Activated CD8-positive, alpha-beta memory T cell treated with anti-CD3 and anti-CD28 coated beads for 36 hours (primary cell): ENCODE measurements around the gene TEAD1. TPM values are rescaled to one million over a fixed set of nuclear protein-coding genes. Genes with fewer than 3 reads are reported as not detected.

ENCODE experiments used
- CTCF ChIA-PET: fragments of 350-600 bp; sonication (Branson Sonifier 250); formaldehyde crosslinking; loops from one replicate; lab custom pipeline; 2021; ENCODE audit warnings: antibody characterized with exemption; lab: Charles Lee
- POLR2A ChIA-PET: fragments of 350-600 bp; sonication (Branson Sonifier 250); formaldehyde crosslinking; loops from one replicate; lab custom pipeline; 2021; ENCODE audit warnings: antibody characterized with exemption; lab: Charles Lee
- total RNA-seq, 2 experiments: library from RNA; stranded (reverse); gene quantifications; one replicate each; pipeline ENCODE4 v1.2.3, GENCODE V29; 2021

Gene TEAD1
- total RNA-seq, result under 1 TPM; 0.46 to 0.59 TPM

- POLR2A ChIA-PET, result no interaction called here
- CTCF ChIA-PET, result no interaction called here
Measured at GRCh38 chr11:12673924-12674570, at the start of gene TEAD1. Gene TEAD1 (plus strand): TSS chr11:12674421.

- ChIA-PET CTCF (no interaction called here), POLR2A (no interaction called here)
Measured at GRCh38 chr11:12624595-12624994, 49.6 kb upstream of the TEAD1 start.

- ChIA-PET POLR2A (no interaction called here), CTCF (no interaction called here)
Measured at GRCh38 chr11:12625438-12626071, 48.7 kb upstream of the TEAD1 start.

GRCh38 chr11:12626616-12627015 is 47.6 kb upstream of the TEAD1 start:
- POLR2A ChIA-PET, result no interaction called here
- CTCF ChIA-PET, result no interaction called here

GRCh38 chr11:12628314-12628713 is 45.9 kb upstream of the TEAD1 start:
- ChIA-PET POLR2A (no interaction called here), CTCF (no interaction called here)

- POLR2A ChIA-PET, result no interaction called here
- CTCF ChIA-PET, result no interaction called here
Measured at GRCh38 chr11:12629601-12630313, 44.5 kb upstream of the TEAD1 start.

GRCh38 chr11:12631651-12632050 is 42.6 kb upstream of the TEAD1 start:
- CTCF ChIA-PET, result no interaction called here
- POLR2A ChIA-PET, result no interaction called here

- CTCF ChIA-PET, result no interaction called here
Measured at GRCh38 chr11:12634329-12634728, 39.9 kb upstream of the TEAD1 start.

GRCh38 chr11:12636871-12637410 is 37.3 kb upstream of the TEAD1 start:
- ChIA-PET POLR2A (no interaction called here), CTCF (interaction anchor here (0.7 kb wide), 1 partner anchor 243 kb away, joined by 5 read pairs; no protein-coding TSS in a partner anchor)

More at GRCh38 chr11:12634329-12634728, 39.9 kb upstream of the TEAD1 start:
- POLR2A ChIA-PET, result no interaction called here

- CTCF ChIA-PET, result interaction anchor here (0.6 kb wide), 1 partner anchor 40 kb away, joined by 3 read pairs; no protein-coding TSS in a partner anchor
- POLR2A ChIA-PET, result no interaction called here
Measured at GRCh38 chr11:12639388-12639787, 34.8 kb upstream of the TEAD1 start.

- POLR2A ChIA-PET, result no interaction called here
- CTCF ChIA-PET, result no interaction called here
Measured at GRCh38 chr11:12640355-12640754, 33.9 kb upstream of the TEAD1 start.

- CTCF ChIA-PET, result no interaction called here
- POLR2A ChIA-PET, result no interaction called here
Measured at GRCh38 chr11:12640926-12641849, 33.0 kb upstream of the TEAD1 start.

GRCh38 chr11:12642040-12642439 is 32.2 kb upstream of the TEAD1 start:
- ChIA-PET CTCF (no interaction called here), POLR2A (no interaction called here)

- ChIA-PET CTCF (no interaction called here), POLR2A (no interaction called here)
Measured at GRCh38 chr11:12642806-12643428, 31.3 kb upstream of the TEAD1 start.

GRCh38 chr11:12646478-12646877 is 27.7 kb upstream of the TEAD1 start:
- ChIA-PET POLR2A (no interaction called here), CTCF (no interaction called here)

GRCh38 chr11:12653729-12654128 is 20.5 kb upstream of the TEAD1 start:
- ChIA-PET CTCF (no interaction called here), POLR2A (no interaction called here)

- CTCF ChIA-PET, result no interaction called here
Measured at GRCh38 chr11:12655842-12656241, 18.4 kb upstream of the TEAD1 start.

GRCh38 chr11:12657336-12657735 is 16.9 kb upstream of the TEAD1 start:
- ChIA-PET CTCF (no interaction called here), POLR2A (no interaction called here)

More at GRCh38 chr11:12655842-12656241, 18.4 kb upstream of the TEAD1 start:
- POLR2A ChIA-PET, result no interaction called here

- ChIA-PET POLR2A (no interaction called here), CTCF (no interaction called here)
Measured at GRCh38 chr11:12657981-12658380, 16.2 kb upstream of the TEAD1 start.
